GM19438 (cell line): ENCODE results near the gene CARS1.

Experiments used
- ATAC-seq: cut with Tn5 transposase; IDR thresholded peaks from one replicate; pipeline ENCODE4 v1.9.1; 2021; ENCODE audit warnings: low read depth; ENCODE audit not compliant: unreplicated experiment

Gene CARS1

DNA sequence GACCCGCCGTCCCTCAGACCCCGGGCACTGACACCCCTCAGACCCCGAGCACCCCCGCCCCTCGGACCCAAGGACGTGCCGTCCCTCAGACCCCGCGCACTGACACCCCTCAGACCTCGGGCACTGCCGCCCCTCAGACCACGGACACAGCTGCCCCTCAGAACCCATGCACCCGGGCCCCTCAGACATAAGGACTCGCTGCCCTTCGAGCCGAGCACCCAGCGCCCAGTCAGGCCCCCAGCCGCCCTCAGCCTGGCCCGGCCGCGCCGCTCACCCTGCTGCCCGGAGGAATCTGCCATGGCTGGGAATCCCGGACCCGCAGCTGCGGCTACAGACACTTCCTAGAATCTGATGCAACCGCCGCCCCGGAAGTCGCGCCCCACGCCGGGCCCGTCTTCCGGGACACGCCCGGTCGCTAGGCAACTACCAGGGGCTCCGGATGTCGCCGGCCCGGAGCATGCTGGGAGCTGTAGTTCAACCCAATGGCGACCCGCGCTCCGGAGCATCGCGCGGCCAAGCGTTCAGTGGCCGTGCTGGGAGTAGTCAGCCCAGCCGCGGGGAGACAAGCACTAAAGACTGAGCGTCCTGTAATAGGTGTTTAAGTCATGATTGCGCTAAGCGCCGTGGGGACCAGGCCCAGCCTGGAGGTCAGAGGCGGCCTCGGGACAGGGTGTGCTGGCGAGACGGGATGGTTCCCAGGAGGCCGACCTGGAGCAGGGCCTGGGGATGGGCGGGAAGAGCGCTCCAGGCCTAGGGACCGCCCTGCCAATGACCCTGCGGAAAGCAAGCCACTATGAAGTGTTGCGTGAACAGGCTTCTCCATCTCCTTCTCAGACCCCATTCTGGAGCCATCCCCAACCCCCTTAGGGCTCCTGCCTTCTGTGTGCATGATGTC, at the start of gene CARS1:
Gene CARS1, minus strand, starts transcription at position 355 of the 895 bp plus-strand sequence. Its CDS starts 56 bp downstream, at position 299.
- peak; percentile 94 for ATAC-seq

DNA sequence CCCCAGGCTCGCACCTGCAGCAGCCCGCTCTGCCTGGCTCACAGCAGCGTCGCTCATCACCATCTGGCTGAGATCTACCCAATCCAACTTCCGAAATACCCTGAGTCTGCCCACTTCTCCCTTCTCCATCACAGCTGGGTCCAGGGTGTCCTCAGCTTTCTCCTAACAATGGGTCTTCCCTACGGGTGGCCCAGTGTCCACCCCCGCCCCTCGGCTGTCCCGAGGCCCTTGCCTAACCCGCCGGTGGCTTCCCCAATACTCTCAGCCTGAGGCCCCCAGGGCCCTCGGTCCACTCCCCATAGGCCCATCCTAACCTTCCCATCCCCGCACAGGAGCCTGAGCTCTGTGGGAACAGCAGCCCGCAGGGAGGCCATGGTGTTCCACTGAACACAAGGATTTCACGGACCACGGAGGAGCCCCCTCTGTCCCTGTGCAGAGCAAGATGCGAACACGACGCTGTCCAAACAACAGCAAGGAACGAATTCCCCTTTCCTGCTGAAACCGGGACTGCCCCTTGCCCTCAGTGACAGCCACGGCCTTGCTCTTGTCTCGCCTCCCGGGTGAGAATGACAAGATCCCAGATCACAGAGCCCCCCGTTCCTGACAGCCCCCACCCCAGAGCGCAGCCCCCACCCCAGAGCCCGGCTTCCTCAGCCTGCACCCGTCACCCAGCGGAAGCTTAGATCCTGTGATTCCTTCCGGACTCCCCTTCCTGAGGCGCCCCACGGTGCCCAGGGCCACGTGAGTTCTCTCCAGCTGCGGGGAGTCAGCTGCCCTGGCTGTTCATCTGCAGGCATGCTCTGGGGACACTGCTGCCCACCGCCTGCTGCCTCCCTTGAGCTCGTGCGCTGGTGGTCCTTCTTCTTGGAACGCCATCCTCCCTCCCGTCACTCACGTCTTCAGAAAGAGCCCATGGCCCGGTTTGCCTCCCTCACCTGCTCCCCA, 48.8 kb upstream of the CARS1 start:
- ATAC-seq: no peak

DNA sequence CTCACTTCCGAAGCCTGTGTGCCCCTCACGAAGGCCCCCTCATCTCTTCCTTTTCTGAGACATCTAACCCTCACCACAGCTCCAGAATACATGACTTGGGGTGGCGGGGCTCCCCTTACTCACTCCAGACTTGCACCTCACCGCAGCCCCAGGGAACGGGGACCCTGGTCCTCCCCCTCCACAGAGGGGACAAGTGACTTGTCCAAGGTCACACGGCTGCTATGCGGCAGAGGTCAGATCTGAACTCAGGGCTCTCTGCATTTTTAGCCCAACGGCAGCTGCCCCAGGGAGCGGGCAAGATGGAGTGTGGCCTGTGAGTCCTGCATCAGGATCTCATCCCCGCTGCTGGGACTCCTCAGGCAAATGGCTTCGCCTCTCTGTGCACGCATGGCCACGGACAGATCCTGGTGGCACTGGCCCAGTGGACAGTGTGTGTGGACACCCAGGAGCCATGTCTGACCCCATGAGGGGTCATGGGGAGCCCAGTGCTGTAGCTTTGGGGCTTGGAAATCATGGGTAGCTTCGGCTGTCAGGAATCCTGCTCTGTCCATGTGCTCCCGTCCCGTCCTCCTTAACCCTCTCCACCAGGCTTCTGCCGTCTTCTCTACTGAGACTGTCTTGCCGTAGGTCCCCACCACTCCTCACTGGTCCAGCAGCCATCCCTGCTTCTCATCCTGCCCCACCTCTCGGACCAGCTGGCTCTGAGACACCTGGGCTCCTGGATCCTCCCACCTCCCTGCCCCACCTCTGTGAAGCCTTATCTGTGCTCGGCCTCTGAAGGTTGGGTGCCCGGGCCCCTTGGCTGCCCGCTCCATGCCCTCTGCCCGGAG, 48.0 kb upstream of the CARS1 start:
- no peak for ATAC-seq

- no peak for ATAC-seq
Observed at GRCh38 chr11:3104051-3104714, 47.0 kb upstream of the CARS1 start.

GRCh38 chr11:3103076-3103475, 45.9 kb upstream of the CARS1 start:
- no peak for ATAC-seq

GRCh38 chr11:3102641-3102921, 45.4 kb upstream of the CARS1 start:
- ATAC-seq: no peak

GRCh38 chr11:3101921-3102640, 44.9 kb upstream of the CARS1 start:
- no peak for ATAC-seq

DNA sequence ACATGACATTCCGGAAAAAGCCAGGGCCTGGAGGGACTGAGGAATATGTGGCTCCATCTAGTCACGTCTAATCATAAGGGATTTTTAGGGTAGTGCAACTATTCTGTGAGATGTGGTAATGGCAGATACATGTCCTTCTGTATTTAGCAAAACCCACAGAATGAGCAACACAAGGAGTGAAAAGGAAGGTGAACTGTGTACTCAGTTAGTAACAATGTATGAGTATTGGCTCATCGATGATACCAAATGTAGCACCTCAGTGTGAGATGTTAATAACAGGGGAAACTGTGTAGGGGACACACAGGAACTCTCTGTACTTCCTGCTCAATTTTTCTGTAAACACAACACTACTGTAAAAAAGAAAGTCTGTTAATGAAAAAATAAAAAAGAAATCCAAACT, 42.0 kb upstream of the CARS1 start:
- ATAC-seq: no peak

GRCh38 chr11:3096909-3097530, 39.8 kb upstream of the CARS1 start:
- no peak for ATAC-seq

GRCh38 chr11:3095712-3096361, 38.6 kb upstream of the CARS1 start:
- ATAC-seq: no peak

- ATAC-seq: no peak
Observed at GRCh38 chr11:3094223-3094824, 37.1 kb upstream of the CARS1 start.

DNA sequence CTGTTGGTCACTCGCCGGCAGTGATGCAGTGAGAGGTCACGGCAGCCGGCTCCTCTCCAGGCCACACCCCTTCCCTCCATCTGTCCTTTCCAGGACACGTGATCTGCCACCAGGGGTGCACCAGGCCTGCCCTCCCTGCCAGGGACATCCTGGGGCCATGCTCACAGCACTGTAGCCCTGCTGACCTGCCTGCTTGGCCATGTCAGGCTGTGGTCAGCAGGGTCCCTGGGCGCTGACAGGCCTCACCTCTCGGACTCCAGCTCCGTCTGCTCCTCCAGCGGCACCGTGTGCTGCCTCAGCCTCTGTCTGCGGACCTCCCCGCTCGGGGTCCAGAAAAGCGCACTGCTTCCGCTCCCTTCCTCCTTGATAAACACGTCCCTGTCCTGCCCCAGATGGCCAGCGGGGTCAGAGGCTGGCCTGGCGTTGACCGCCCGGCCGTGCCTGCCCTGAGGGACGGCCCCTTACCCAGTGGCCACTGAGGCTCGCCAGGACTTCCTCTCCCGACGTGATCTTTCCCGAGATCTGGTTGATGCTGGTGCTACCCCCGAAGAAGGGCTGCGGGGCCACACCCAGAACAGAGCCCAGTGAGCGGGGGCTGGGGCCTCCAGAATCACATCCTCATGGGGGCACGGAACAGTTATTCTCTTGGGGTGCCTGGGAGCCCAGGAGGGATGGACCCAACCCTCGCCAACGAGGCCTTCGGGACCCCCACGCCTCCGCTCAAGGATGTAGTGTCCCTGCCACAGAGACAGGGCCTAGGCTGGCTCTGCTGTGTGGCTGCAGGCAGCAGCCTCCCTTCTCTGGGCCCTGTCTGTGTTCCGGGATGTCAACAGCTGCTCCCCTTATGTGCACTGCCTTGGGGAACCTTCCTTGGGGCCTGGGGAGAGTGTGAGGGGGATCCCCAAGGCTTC, 36.3 kb upstream of the CARS1 start:
- ATAC-seq: no peak

DNA sequence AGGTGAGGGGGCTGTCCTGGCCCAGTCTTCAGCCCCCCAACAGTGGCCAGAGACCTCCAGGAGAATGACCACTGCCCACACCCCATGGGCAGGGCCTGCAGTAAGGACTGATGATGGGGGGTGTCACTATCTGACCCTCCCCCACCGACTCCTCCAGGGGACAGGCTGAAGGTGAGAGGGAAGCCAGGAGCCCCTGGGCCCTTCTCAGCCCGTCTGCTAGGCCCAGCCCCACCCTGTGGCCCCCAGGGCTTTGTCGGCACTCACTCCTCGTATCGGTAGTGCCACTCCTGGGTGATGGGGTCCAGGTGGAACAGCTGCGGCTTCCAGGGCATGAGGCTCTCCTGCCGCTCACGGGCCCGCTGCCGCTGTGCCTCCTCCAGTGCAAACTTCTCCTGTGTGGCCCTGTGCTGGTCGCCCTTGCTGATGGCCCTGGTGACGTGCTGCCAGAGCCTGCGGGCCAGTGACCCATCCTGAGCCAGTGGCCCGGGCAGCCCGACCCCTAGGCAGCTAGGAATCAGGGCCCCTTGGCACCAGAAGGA, 35.4 kb upstream of the CARS1 start:
- no peak for ATAC-seq

- ATAC-seq: peak; percentile 77
Observed at GRCh38 chr11:3091846-3092602, 34.8 kb upstream of the CARS1 start.

DNA sequence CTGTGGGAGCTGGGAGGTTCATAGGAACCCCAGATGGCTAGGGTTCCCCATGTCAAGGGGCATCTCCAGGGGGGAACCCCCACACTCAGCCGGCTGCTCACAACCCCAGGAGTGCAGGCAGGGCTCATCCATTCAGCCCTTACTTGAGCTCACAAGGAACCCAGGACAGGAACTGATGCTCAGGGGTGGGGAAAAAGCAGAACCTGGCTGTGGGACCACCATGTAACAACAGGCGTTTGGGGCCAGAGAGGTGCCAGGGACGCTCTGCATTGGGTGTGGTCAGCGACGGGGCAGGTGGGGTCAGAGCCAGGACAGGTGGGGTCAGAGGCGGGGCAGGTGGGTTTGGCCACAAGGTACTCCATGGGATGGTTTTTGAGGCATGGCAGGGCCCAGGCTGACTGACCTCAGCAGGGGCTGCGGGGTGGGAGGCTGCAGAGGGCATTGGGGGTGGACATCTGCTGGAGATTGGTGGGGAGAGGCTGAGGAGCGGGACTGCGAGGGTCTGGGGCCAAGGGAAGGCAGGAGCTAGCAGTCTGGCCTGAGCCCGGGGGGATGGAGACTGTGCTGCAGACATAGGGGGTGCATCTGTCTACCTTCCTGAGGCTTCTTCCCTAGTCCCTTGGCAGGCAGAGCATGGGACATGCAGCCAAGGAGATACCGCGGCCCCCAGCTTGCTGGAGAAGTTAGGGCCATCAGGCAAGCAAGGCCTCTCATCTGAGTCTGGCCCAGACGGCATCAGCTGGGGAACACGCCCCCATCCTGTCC, 34.0 kb upstream of the CARS1 start:
- no peak for ATAC-seq
